CD14-positive monocyte (primary cell): ENCODE measurements around the gene FOXI3. TPM values are rescaled to one million over a fixed set of nuclear protein-coding genes. Genes with fewer than 3 reads are reported as not detected.

ENCODE experiments used
- DNase-seq, 3 donors: peaks; one replicate each; pipeline ENCODE4 v3.0.0-alpha.2; 2011 to 2022
- H2AFZ ChIP-seq: 2 replicates; pipeline ENCODE4 v1.6.0; 2012; ENCODE audit warnings: mild to moderate bottlenecking, low read depth, low read length, inconsistent platforms; ENCODE audit not compliant: insufficient read depth, poor library complexity, severe bottlenecking
- H3K27ac ChIP-seq, 2 donors: 1 replicate in 1 of 2; 2 replicates in 1 of 2; pipeline ENCODE4 v1.5.1; 2012 to 2013; ENCODE audit warnings: low read length in 2 of 2, control low read depth in 1 of 2, inconsistent platforms in 1 of 2, low read depth in 1 of 2, mild to moderate bottlenecking in 1 of 2
- H3K27me3 ChIP-seq, 2 donors: one replicate each; pipeline versions ENCODE4 v1.6.0 to v1.6.1; 2011 to 2013; ENCODE audit warnings: low read length in 2 of 2; ENCODE audit not compliant: control insufficient read depth in 2 of 2, insufficient read depth in 2 of 2
- H3K36me3 ChIP-seq, 2 donors: replicated peaks in 1 of 2; 1 replicate in 1 of 2; 2 replicates in 1 of 2; pipeline versions ENCODE4 v1.5.1 to v1.6.1; 2012 to 2013; ENCODE audit warnings: low read length in 2 of 2, control low read depth in 1 of 2, inconsistent platforms in 1 of 2, mild to moderate bottlenecking in 1 of 2; ENCODE audit not compliant: insufficient read depth in 2 of 2, control insufficient read depth in 1 of 2
- H3K4me1 ChIP-seq, 2 donors: 1 replicate in 1 of 2; 2 replicates in 1 of 2; pipeline versions ENCODE4 v1.5.1 to v1.6.1; 2012 to 2013; ENCODE audit warnings: low read length in 2 of 2, control low read depth in 1 of 2, inconsistent platforms in 1 of 2, mild to moderate bottlenecking in 1 of 2, moderate library complexity in 1 of 2; ENCODE audit not compliant: insufficient read depth in 2 of 2, control insufficient read depth in 1 of 2
- H3K4me2 ChIP-seq: replicated peaks from 2 replicates; pipeline ENCODE3; 2012; ENCODE audit warnings: low read length, moderate library complexity, mild to moderate bottlenecking; ENCODE audit not compliant: poor library complexity, severe bottlenecking; ENCODE audit errors: extremely low read depth
- H3K4me3 ChIP-seq, 3 experiments: fragments of 200-600 bp in 1 of 3; sonication (generic) in 1 of 3; replicated peaks in 1 of 3; 1 replicate in 2 of 3; 2 replicates in 1 of 3; pipeline ENCODE4 v1.5.1; 2011 to 2013; ENCODE audit warnings: low read length in 3 of 3, mild to moderate bottlenecking in 3 of 3, control low read depth in 2 of 3, low read depth in 2 of 3, inconsistent platforms in 1 of 3, moderate library complexity in 1 of 3
- H3K79me2 ChIP-seq: 2 replicates; pipeline ENCODE4 v1.6.0; 2012; ENCODE audit warnings: mild to moderate bottlenecking, control low read depth, inconsistent platforms, low read length, moderate library complexity; ENCODE audit not compliant: insufficient read depth
- H3K9ac ChIP-seq: 2 replicates; pipeline ENCODE4 v1.6.0; 2017; ENCODE audit warnings: low read length, mild to moderate bottlenecking; ENCODE audit not compliant: insufficient read depth, poor library complexity, severe bottlenecking
- H3K9me3 ChIP-seq, 2 donors: replicated peaks in 1 of 2; 1 replicate in 1 of 2; 2 replicates in 1 of 2; pipeline versions ENCODE4 v1.5.1 to v1.6.1; 2012 to 2013; ENCODE audit warnings: low read length in 2 of 2, control low read depth in 1 of 2; ENCODE audit not compliant: control insufficient read depth in 1 of 2, insufficient read depth in 1 of 2
- H4K20me1 ChIP-seq: 2 replicates; pipeline ENCODE4 v1.6.0; 2012; ENCODE audit warnings: mild to moderate bottlenecking, low read length, control low read depth, moderate library complexity; ENCODE audit not compliant: insufficient read depth
- H3K27ac Mint-ChIP-seq, 7 donors: one replicate each; pipeline ENCODE4 v1.8.0; 2020; ENCODE audit warnings: mild to moderate bottlenecking in 7 of 7, mixed read lengths in 7 of 7, moderate library complexity in 6 of 7, inconsistent platforms in 2 of 7
- H3K27me3 Mint-ChIP-seq, 3 donors: one replicate each; pipeline ENCODE4 v1.8.0; 2021 to 2022; ENCODE audit warnings: low read depth in 3 of 3, mild to moderate bottlenecking in 3 of 3, mixed read lengths in 3 of 3, moderate library complexity in 3 of 3, inconsistent platforms in 1 of 3
- H3K36me3 Mint-ChIP-seq, 2 donors: one replicate each; pipeline ENCODE4 v1.8.0; 2020; ENCODE audit warnings: mixed read lengths in 2 of 2, inconsistent platforms in 1 of 2, mild to moderate bottlenecking in 1 of 2
- H3K4me1 Mint-ChIP-seq: one replicate; pipeline ENCODE4 v1.8.0; 2020; ENCODE audit warnings: mild to moderate bottlenecking, mixed read lengths
- H3K4me3 Mint-ChIP-seq, 2 donors: one replicate each; pipeline ENCODE4 v1.8.0; 2020; ENCODE audit warnings: mild to moderate bottlenecking in 2 of 2, mixed read lengths in 2 of 2, moderate library complexity in 1 of 2
- H3K9me3 Mint-ChIP-seq, 7 donors: one replicate each; pipeline ENCODE4 v1.8.0; 2020 to 2022; ENCODE audit warnings: mixed read lengths in 7 of 7, mild to moderate bottlenecking in 6 of 7, moderate library complexity in 6 of 7, inconsistent platforms in 2 of 7
- CTCF ChIP-seq: fragments of 200-600 bp; IDR thresholded peaks from one replicate; pipeline ENCODE4 v1.8.0; 2022; ENCODE audit warnings: antibody characterized with exemption, mild to moderate bottlenecking
- WGBS: methylation state at CpG from one replicate; pipeline ENCODE4 v1.1.5; 2013; ENCODE audit warnings: missing lambda C conversion rate; ENCODE audit not compliant: insufficient coverage; 5-methylcytosine and 5-hydroxymethylcytosine counted together
- intact Hi-C, 2 donors: fragments of 100-400 bp; cut with micrococcal nuclease; formaldehyde crosslinking; loops; one replicate each; pipeline versions ENCODE4 v1.15.0 to v1.15.1; 2023
- polyA plus RNA-seq, 3 donors: library from polyadenylated mRNA; depleted of rRNA in 1 of 3; unstranded in 2 of 3; stranded (reverse) in 1 of 3; fragments of 300-500 nt in 2 of 3; fragments of >200 nt in 1 of 3; fragmentation: Illumina TruSeq in 2 of 3; gene quantifications; 1 replicate in 2 of 3; 2 replicates in 1 of 3; pipeline ENCODE4 v1.2.3, GENCODE V29; 2012 to 2021

Gene FOXI3
- polyA plus RNA-seq, 3 donors: not detected

GRCh38 chr2:88443353-88443938, 9.0 kb downstream of the FOXI3 start:
- H3K27me3 ChIP-seq: peaks cover 0 to 10% of the 10 kb centered on the region in 2 donors
- H3K27me3 Mint-ChIP-seq: peaks cover 16 to 34% (median 31%) of the 10 kb centered on the region in 3 donors

GRCh38 chr2:88442473-88442872, 10.0 kb downstream of the FOXI3 start:
- H3K36me3 Mint-ChIP-seq: no peaks in the 10 kb centered on the region
- Histone ChIP-seq H4K20me1 (no peaks in the 10 kb centered on the region), H3K27me3 (peaks cover 0 to 4% of the 10 kb centered on the region in 2 donors), H3K4me3 (no peak overlapping the region), H3K9ac (no peak overlapping the region), H3K4me2 (no peak overlapping the region), H3K36me3 (no peaks in the 10 kb centered on the region), H3K4me1 (no peaks in the 10 kb centered on the region), H3K27ac (no peak overlapping the region), H3K9me3 (no peaks in the 10 kb centered on the region), H3K79me2 (no peaks in the 10 kb centered on the region), H2AFZ (no peak overlapping the region)
- H3K27me3 Mint-ChIP-seq: peaks cover 9 to 25% (median 21%) of the 10 kb centered on the region in 3 donors
- no peak overlapping the region for H3K27ac Mint-ChIP-seq
- no peak overlapping the region for H3K4me3 Mint-ChIP-seq
- H3K9me3 Mint-ChIP-seq: peaks cover 0 to 5% (median 0%) of the 10 kb centered on the region in 7 donors
- 82% methylated on average over 3 of the region's 4 CpGs for WGBS
- TF ChIP-seq CTCF: no peak
- no peak for DNase-seq
- intact Hi-C loops: no loop called here
- H3K4me1 Mint-ChIP-seq: no peaks in the 10 kb centered on the region

More at GRCh38 chr2:88443353-88443938, 9.0 kb downstream of the FOXI3 start:
- no peak overlapping the region for H3K9ac ChIP-seq
- H3K4me3 Mint-ChIP-seq: no peak overlapping the region
- no peak overlapping the region for H2AFZ ChIP-seq
- H3K4me3 ChIP-seq: no peak overlapping the region
- no peaks in the 10 kb centered on the region for H3K4me1 ChIP-seq
- intact Hi-C loops: no loop called here
- no peaks in the 10 kb centered on the region for H3K36me3 ChIP-seq
- no peaks in the 10 kb centered on the region for H3K9me3 ChIP-seq
- H3K4me2 ChIP-seq: no peak overlapping the region
- H3K79me2 ChIP-seq: no peaks in the 10 kb centered on the region
- no peaks in the 10 kb centered on the region for H4K20me1 ChIP-seq
- WGBS: 100% methylated on average over 1 of the region's 4 CpGs
- no peak for TF ChIP-seq CTCF
- H3K4me1 Mint-ChIP-seq: no peaks in the 10 kb centered on the region
- no peak overlapping the region for H3K27ac ChIP-seq
- DNase-seq: no peak
- H3K9me3 Mint-ChIP-seq: peaks cover 0 to 4% (median 0%) of the 10 kb centered on the region in 7 donors
- H3K36me3 Mint-ChIP-seq: no peaks in the 10 kb centered on the region
- no peak overlapping the region for H3K27ac Mint-ChIP-seq
